HepG2 (cell line): ENCODE data around the gene SLC26A5. TPM values are rescaled to one million over a fixed set of nuclear protein-coding genes. Genes with fewer than 3 reads are reported as not detected.

Experiments
- HDAC2 ChIP-seq: sonication (generic); formaldehyde crosslinking; IDR thresholded peaks from 2 replicates; pipeline ENCODE4 v1.4.0; 2020; ENCODE audit warnings: missing genetic modification reagents
- KLF15 ChIP-seq: sonication (generic); formaldehyde crosslinking; IDR thresholded peaks from 2 replicates; pipeline ENCODE4 v1.8.1; 2023; ENCODE audit warnings: borderline replicate concordance, mild to moderate bottlenecking, inconsistent platforms, missing genetic modification reagents, mixed read lengths
- NONO ChIP-seq, 2 experiments: fragments of 450-650 bp in 1 of 2; sonication (generic) in 1 of 2; formaldehyde crosslinking in 1 of 2; IDR thresholded peaks in 1 of 2; conservative IDR thresholded peaks in 1 of 2; 2 replicates each; pipeline versions ENCODE4 v1.6.1 to v1.8.0; 2017 to 2022; ENCODE audit warnings: mild to moderate bottlenecking in 1 of 2, missing genetic modification reagents in 1 of 2, moderate library complexity in 1 of 2
- NR2F1 ChIP-seq, 2 experiments: fragments of 450-650 bp in 1 of 2; formaldehyde crosslinking in 1 of 2; IDR thresholded peaks; 2 replicates each; pipeline versions ENCODE4 v1.5.0 to v1.6.1; 2016 to 2020; ENCODE audit warnings: mild to moderate bottlenecking in 1 of 2, missing compliant biosample characterization in 1 of 2, missing genetic modification reagents in 1 of 2, moderate library complexity in 1 of 2
- NR2F2 ChIP-seq: IDR thresholded peaks from 2 replicates; pipeline ENCODE4 v1.6.1; 2012; ENCODE audit warnings: low read depth, inconsistent platforms, borderline replicate concordance
- PAXIP1 ChIP-seq: sonication (generic); formaldehyde crosslinking; conservative IDR thresholded peaks from 2 replicates; pipeline ENCODE4 v1.4.0; 2020; ENCODE audit warnings: mild to moderate bottlenecking, missing genetic modification reagents, moderate library complexity
- RARA ChIP-seq: IDR thresholded peaks from 2 replicates; pipeline ENCODE4 v1.6.1; 2016; ENCODE audit warnings: missing genetic modification reagents, missing compliant biosample characterization
- SOX13 ChIP-seq, 3 experiments: fragments of 450-650 bp in 1 of 3; sonication (generic) in 1 of 3; formaldehyde crosslinking in 1 of 3; IDR thresholded peaks in 2 of 3; conservative IDR thresholded peaks in 1 of 3; 2 replicates each; pipeline versions ENCODE4 v1.5.0 to v1.6.1; 2016 to 2020; ENCODE audit warnings: antibody characterized with exemption in 1 of 3, mild to moderate bottlenecking in 1 of 3, missing compliant biosample characterization in 1 of 3, missing genetic modification reagents in 1 of 3, moderate library complexity in 1 of 3
- TBX3 ChIP-seq: fragments of 450-650 bp; IDR thresholded peaks from 2 replicates; pipeline ENCODE4 v1.6.1; 2017; ENCODE audit warnings: antibody characterized with exemption, mild to moderate bottlenecking, inconsistent platforms, borderline replicate concordance
- TEAD3 ChIP-seq: optimal IDR thresholded peaks from 2 replicates; pipeline ENCODE3; 2016; ENCODE audit warnings: borderline replicate concordance
- ZNF318 ChIP-seq: sonication (generic); formaldehyde crosslinking; IDR thresholded peaks from 2 replicates; pipeline ENCODE4 v1.4.0; 2020; ENCODE audit warnings: mild to moderate bottlenecking, missing genetic modification reagents
- polyA plus RNA-seq, 8 experiments: library from polyadenylated mRNA; depleted of rRNA in 3 of 8; stranded (reverse) in 7 of 8; unstranded in 1 of 8; fragments of >200 nt; fragmentation: Illumina TruSeq in 4 of 8; extraction: Trizol in 4 of 8; gene quantifications; 2 replicates each; pipeline versions ENCODE4 v1.2.1 to v1.2.3, GENCODE V29; 2011 to 2016; ENCODE audit warnings: low read depth in 4 of 8, missing spikeins in 1 of 8, mixed read lengths in 1 of 8; ENCODE audit not compliant: insufficient read depth in 1 of 8
- total RNA-seq, 5 experiments: library from RNA; depleted of rRNA; stranded (reverse); fragments of >200 nt; fragmentation: Illumina TruSeq; extraction: Trizol; gene quantifications; 2 replicates each; pipeline ENCODE4 v1.2.3, GENCODE V29; 2016; ENCODE audit warnings: low read depth in 1 of 5

SLC26A5 gene
- total and polyA plus RNA-seq, 2 of the 13 experiments (the other 11 are each of a cell fraction or from before 2014, with no cell fraction given), result 0.08 to 0.11 TPM

GRCh38 chr7:103487419-103487818 is 41.4 kb upstream of the SLC26A5 start (continued):
- TF ChIP-seq NR2F1 (CRISPR knock-in tag; IDR thresholded peaks at IDR 0.05) (0 out of 4 replicates have a peak, but pooled peaks of 1 of the 2 experiments have one; percentile 47), TBX3 (peak; percentile 90), ZNF318 (CRISPR knock-in tag) (no peak), PAXIP1 (CRISPR knock-in tag) (peak; percentile 52), NONO (IDR thresholded peaks at IDR 0.05) (no peak), NONO (CRISPR knock-in tag; conservative IDR thresholded peaks at IDR 0.05) (no peak), SOX13 (IDR thresholded peaks at IDR 0.05) (no peak), SOX13 (CRISPR knock-in tag; conservative IDR thresholded peaks at IDR 0.05 in 1 of 2, IDR thresholded peaks at IDR 0.05 in 1 of 2) (peak in 1 of 2 experiments; percentile 17; a peak in 1 of 4 replicates), HDAC2 (CRISPR knock-in tag) (peak; percentile 48; the same call in 1 of the 2 replicates), RARA (peak; percentile 50; the same call in 1 of the 2 replicates), NR2F2 (peak; percentile 79), TEAD3 (peak; percentile 22), KLF15 (no peak)
